Measurements from ENCODE around the gene CYTIP. TPM values are rescaled to one million over a fixed set of nuclear protein-coding genes. Genes with fewer than 3 reads are reported as not detected.

The CYTIP gene
- not detected in 2 replicates for total RNA-seq

DNA sequence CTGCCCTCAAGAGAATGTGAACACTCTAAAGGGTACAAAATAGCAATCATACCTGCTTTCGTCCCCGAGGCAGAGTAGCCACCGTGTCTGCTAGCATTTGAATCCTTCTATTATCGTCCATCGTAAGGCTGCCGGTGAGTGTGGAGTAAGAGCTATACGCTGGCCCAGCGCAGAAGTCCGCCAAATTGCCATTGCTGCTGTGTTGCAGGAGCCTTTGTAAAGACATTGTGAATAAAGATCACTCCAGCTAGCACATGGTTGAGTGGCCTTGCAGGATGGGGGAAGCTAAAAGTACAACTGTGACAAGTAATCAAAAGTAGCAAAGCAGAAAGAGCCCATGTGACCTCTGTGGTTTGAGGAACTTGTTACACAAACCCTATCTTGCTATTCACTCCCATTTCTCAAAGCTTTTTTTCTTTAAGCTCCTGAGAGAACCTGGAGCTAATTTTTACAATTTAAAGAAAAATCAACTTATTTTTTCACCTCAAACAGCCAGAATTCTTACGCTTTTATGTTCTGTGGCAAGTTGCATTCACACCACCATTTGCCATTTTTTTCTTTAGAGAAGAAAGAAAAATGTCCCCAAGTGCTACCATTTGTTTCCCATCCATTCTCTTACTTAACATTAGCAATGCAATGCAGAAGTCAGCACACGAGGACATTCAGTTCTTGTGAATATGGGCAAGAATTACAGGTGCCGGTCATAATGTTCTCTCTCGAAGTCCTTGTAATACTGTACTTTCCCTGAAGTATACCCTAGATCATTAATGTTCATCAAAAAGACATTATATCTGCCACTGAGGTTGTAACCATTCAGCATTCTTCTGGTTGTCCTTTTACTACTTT lies at the start of gene CYTIP:
Gene CYTIP (minus strand): TSS at position 295 of the 846 bp plus-strand sequence. CDS start 69 bp downstream, at position 226.

Other genes starting within 250 kb of the CYTIP start
- under 0.01 and 0.07 TPM in 2 replicates for gene GALNT5, start 186.4 kb downstream of the CYTIP start, total RNA-seq
- gene ERMN, start 118.3 kb downstream of the CYTIP start, total RNA-seq: not detected in 2 replicates
- not detected in 2 replicates for gene ACVR1C, start 184.8 kb upstream of the CYTIP start, total RNA-seq